ENCODE measurements around the gene PUM1. TPM values are rescaled to one million over a fixed set of nuclear protein-coding genes. Genes with fewer than 3 reads are reported as not detected.

The PUM1 gene
- total RNA-seq, 1 experiment from 2014 or later: 43.3 TPM

DNA sequence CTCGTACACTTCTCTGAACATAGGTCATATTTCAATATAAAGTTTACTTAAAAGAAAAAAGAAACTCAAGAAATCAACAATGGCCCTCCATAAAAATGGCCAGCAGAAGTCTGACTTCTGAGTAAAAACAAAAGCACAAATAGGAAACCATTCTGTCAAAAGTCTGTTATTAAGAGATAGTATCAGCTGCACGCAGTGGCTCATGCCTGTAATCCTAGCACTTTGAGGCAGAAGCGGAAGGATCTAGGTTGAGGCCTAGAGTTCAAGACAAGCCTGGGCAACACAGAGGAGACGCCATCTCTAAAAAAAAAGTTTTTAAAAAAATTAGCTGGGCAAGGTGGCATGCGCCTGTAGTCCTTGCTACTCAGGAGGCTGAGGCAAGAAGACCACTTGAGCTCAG lies 67.3 kb downstream of the PUM1 start:
- ChIA-PET CTCF (no interaction called here), POLR2A (ENCODE audit: unreplicated experiment) (no interaction called here)
- intact Hi-C loops (cut with micrococcal nuclease): loop anchor here (10.0 kb wide), 1 partner anchor 47 kb away; no protein-coding TSS in a partner anchor
- H3K79me2 ChIP-seq (ENCODE audit: low read length): peaks cover 90% of the 10 kb centered on the region
- DNase-seq (no peak), ATAC-seq (no peak)
- no peaks in the 10 kb centered on the region for H3K9me3 ChIP-seq (ENCODE audit: low read length)
- TF ChIP-seq EZH2phosphoT487 (IDR thresholded peaks at IDR 0.05; ENCODE audit: borderline replicate concordance, low read length): no peak
- no peak for TF ChIP-seq EZH2 (IDR thresholded peaks at IDR 0.05; ENCODE audit: low read length, unreplicated experiment)
- TF ChIP-seq, protein P1, sequence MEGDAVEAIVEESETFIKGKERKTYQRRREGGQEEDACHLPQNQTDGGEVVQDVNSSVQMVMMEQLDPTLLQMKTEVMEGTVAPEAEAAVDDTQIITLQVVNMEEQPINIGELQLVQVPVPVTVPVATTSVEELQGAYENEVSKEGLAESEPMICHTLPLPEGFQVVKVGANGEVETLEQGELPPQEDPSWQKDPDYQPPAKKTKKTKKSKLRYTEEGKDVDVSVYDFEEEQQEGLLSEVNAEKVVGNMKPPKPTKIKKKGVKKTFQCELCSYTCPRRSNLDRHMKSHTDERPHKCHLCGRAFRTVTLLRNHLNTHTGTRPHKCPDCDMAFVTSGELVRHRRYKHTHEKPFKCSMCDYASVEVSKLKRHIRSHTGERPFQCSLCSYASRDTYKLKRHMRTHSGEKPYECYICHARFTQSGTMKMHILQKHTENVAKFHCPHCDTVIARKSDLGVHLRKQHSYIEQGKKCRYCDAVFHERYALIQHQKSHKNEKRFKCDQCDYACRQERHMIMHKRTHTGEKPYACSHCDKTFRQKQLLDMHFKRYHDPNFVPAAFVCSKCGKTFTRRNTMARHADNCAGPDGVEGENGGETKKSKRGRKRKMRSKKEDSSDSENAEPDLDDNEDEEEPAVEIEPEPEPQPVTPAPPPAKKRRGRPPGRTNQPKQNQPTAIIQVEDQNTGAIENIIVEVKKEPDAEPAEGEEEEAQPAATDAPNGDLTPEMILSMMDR (conservative IDR thresholded peaks at IDR 0.05; ENCODE audit: low read depth, low read length): no peak
- no peak overlapping the region for H3K27ac ChIP-seq (ENCODE audit: low read length)
- no peaks in the 10 kb centered on the region for H3K9me2 ChIP-seq (replicated peaks; ENCODE audit: low read length)
- H3K36me3 ChIP-seq (ENCODE audit: low read depth, low read length): peaks cover 53% of the 10 kb centered on the region
- BruUV-seq (replicated peaks): no TSS peak
- no peak overlapping the region for H2AFZ ChIP-seq (ENCODE audit: low read length)
- no peaks in the 10 kb centered on the region for H3K4me1 ChIP-seq (ENCODE audit: insufficient read depth, low read length)
- H4K20me1 ChIP-seq (ENCODE audit: low read length): peaks cover 31% of the 10 kb centered on the region
- no peaks in the 10 kb centered on the region for H3F3A ChIP-seq (ENCODE audit: low read length, unreplicated experiment)
- H3K9ac ChIP-seq (ENCODE audit: low read length): no peak overlapping the region
- H3K4me3 ChIP-seq (ENCODE audit: low read length): no peak overlapping the region
- no peaks in the 10 kb centered on the region for H3K27me3 ChIP-seq (ENCODE audit: low read length)
- H3K4me2 ChIP-seq (ENCODE audit: low read length): no peak overlapping the region

DNA sequence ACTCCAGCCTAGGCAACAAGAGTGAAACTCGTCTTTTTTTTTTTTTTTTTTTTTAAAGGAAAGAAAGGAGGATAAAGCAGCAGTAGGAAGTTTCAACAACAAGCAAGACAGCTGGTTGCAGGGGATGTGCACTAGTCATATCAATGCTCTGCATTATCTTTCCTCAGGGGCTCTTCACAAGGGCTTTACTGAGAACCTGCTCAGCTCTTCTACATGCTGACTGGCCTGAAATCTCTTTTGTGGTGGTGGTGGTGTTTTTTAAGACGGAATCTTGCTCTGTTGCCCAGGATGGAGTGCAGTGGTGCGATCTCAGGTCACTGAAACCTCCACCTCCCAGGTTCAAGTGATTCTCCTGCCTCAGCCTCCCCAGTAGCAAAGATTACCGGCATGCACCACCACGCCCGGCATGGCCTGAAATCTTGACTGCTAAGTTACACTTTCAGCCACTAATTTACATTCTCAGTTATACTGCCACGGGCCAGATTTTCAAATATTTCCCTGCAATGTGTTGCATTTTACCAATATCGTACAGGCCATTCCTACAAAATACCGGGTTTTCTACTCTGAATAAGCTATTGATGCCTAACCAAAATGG lies 68.0 kb downstream of the PUM1 start:
- H3K9ac ChIP-seq (ENCODE audit: low read length): no peak overlapping the region
- H3F3A ChIP-seq (ENCODE audit: low read length, unreplicated experiment): no peaks in the 10 kb centered on the region
- intact Hi-C loops (cut with micrococcal nuclease): loop anchor here (10.0 kb wide), 1 partner anchor 47 kb away; no protein-coding TSS in a partner anchor
- H4K20me1 ChIP-seq (ENCODE audit: low read length): peaks cover 36% of the 10 kb centered on the region
- ATAC-seq (no peak), DNase-seq (no peak)
- no peak overlapping the region for H2AFZ ChIP-seq (ENCODE audit: low read length)
- ChIA-PET CTCF (no interaction called here), POLR2A (ENCODE audit: unreplicated experiment) (no interaction called here)
- H3K9me2 ChIP-seq (replicated peaks; ENCODE audit: low read length): no peaks in the 10 kb centered on the region
- BruUV-seq (replicated peaks): no TSS peak
- H3K27me3 ChIP-seq (ENCODE audit: low read length): no peaks in the 10 kb centered on the region
- no peaks in the 10 kb centered on the region for H3K4me1 ChIP-seq (ENCODE audit: insufficient read depth, low read length)
- H3K4me2 ChIP-seq (ENCODE audit: low read length): no peak overlapping the region
- peaks cover 51% of the 10 kb centered on the region for H3K36me3 ChIP-seq (ENCODE audit: low read depth, low read length)
- peaks cover 90% of the 10 kb centered on the region for H3K79me2 ChIP-seq (ENCODE audit: low read length)
- no peak overlapping the region for H3K4me3 ChIP-seq (ENCODE audit: low read length)
- no peaks in the 10 kb centered on the region for H3K9me3 ChIP-seq (ENCODE audit: low read length)
- H3K27ac ChIP-seq (ENCODE audit: low read length): no peak overlapping the region
- TF ChIP-seq, protein P1 (conservative IDR thresholded peaks at IDR 0.05; ENCODE audit: low read depth, low read length): no peak
- TF ChIP-seq EZH2phosphoT487 (IDR thresholded peaks at IDR 0.05; ENCODE audit: borderline replicate concordance, low read length) (no peak), EZH2 (IDR thresholded peaks at IDR 0.05; ENCODE audit: low read length, unreplicated experiment) (no peak)

DNA sequence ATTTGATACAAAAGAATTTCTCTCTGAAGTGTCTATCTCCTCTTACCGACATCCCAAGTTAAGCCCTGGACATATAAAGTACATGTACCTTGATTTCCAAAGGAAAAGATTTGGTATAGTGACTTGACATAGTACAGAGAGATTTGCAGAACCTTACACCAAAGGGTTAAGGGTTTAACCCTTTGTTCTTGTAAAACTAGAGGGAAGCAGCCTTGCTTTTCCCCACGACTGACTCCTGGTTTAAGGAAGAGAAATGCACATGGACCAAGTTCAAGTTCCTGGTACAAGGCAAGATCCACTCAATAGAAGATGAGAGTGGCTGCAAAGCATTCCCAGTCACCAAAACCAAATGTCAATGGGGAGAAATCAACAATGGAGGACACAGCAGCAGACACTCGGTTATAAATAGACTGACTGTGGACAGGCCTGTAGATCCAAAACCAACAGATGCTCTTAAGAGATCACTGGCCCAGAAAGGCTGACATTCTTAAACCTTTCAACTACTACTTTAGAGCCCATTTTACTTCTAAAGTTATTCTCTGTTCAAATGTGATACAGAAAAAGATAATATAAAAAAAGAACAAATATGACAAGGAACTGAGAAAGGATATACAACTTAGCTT lies 69.4 kb downstream of the PUM1 start:
- Histone ChIP-seq H3K9ac (ENCODE audit: low read length) (no peak overlapping the region), H3K9me3 (ENCODE audit: low read length) (no peaks in the 10 kb centered on the region), H3K27me3 (ENCODE audit: low read length) (no peaks in the 10 kb centered on the region), H3K4me3 (ENCODE audit: low read length) (no peak overlapping the region), H3K79me2 (ENCODE audit: low read length) (peaks cover 92% of the 10 kb centered on the region), H3K4me1 (ENCODE audit: insufficient read depth, low read length) (no peaks in the 10 kb centered on the region), H4K20me1 (ENCODE audit: low read length) (peaks cover 50% of the 10 kb centered on the region), H3K36me3 (ENCODE audit: low read depth, low read length) (peaks cover 51% of the 10 kb centered on the region), H3K4me2 (ENCODE audit: low read length) (no peak overlapping the region), H3F3A (ENCODE audit: low read length, unreplicated experiment) (no peaks in the 10 kb centered on the region), H2AFZ (ENCODE audit: low read length) (no peak overlapping the region), H3K27ac (ENCODE audit: low read length) (no peak overlapping the region), H3K9me2 (replicated peaks; ENCODE audit: low read length) (no peaks in the 10 kb centered on the region)
- CTCF ChIA-PET: no interaction called here
- ATAC-seq (no peak), DNase-seq (no peak)
- intact Hi-C loops (cut with micrococcal nuclease): loop anchor here (10.0 kb wide), 1 partner anchor 49 kb away; no protein-coding TSS in a partner anchor
- BruUV-seq (replicated peaks): no TSS peak
- POLR2A ChIA-PET (ENCODE audit: unreplicated experiment): no interaction called here
- TF ChIP-seq, protein P1 (conservative IDR thresholded peaks at IDR 0.05; ENCODE audit: low read depth, low read length): no peak
- no peak for TF ChIP-seq EZH2 (IDR thresholded peaks at IDR 0.05; ENCODE audit: low read length, unreplicated experiment)
- TF ChIP-seq EZH2phosphoT487 (IDR thresholded peaks at IDR 0.05; ENCODE audit: borderline replicate concordance, low read length): no peak
